Endothelial cell of umbilical vein (primary cell): Measurements from ENCODE around the gene PTPRT. TPM values are rescaled to one million over a fixed set of nuclear protein-coding genes. Genes with fewer than 3 reads are reported as not detected.

Experiments
- BruUV-seq: library from RNA; stranded (reverse); fragments of 400-500 nt; replicated peaks from 2 replicates; lab custom pipeline; 2021; lab: Mats Ljungman, UMichigan
- CTCF ChIA-PET: fragments of 300-600, 350-600 bp; sonication (Branson Sonifier 250); formaldehyde crosslinking; loops from one replicate; lab custom pipeline; 2021; ENCODE audit warnings: antibody characterized with exemption, inconsistent platforms; lab: Charles Lee
- POLR2A ChIA-PET: fragments of 300-600, 350-600 bp; sonication (Branson Sonifier 250); formaldehyde crosslinking; loops from one replicate; lab custom pipeline; 2021; ENCODE audit warnings: antibody characterized with exemption, inconsistent platforms; lab: Charles Lee
- DNase-seq: peaks from one replicate; pipeline ENCODE4 v3.0.0-alpha.2; 2011; ENCODE audit warnings: low read depth, low spot score
- FAIRE-seq: peaks from 2 replicates; lab custom pipeline; 2011; peaks lifted over from hg19 to GRCh38; lab: Jason Lieb, UNC
- H2AFZ ChIP-seq: 2 replicates; pipeline ENCODE4 v1.6.0; 2012; ENCODE audit warnings: low read depth, low read length, control low read depth, inconsistent platforms
- H3K27ac ChIP-seq: 2 replicates; pipeline ENCODE4 v1.5.1; 2011; ENCODE audit warnings: low read depth, mild to moderate bottlenecking, control low read depth, low read length, moderate library complexity; ENCODE audit not compliant: insufficient read depth
- H3K27me3 ChIP-seq, 2 experiments: 2 replicates each; pipeline versions ENCODE4 v1.6.0 to v1.6.1; 2011; ENCODE audit warnings: low read length in 2 of 2, mixed read lengths in 1 of 2; ENCODE audit not compliant: control insufficient read depth in 2 of 2, insufficient read depth in 2 of 2
- H3K36me3 ChIP-seq, 2 experiments: 2 replicates in 1 of 2; 3 replicates in 1 of 2; pipeline ENCODE4 v1.5.1; 2011; ENCODE audit warnings: low read length in 2 of 2, mild to moderate bottlenecking in 1 of 2, moderate library complexity in 1 of 2; ENCODE audit not compliant: control insufficient read depth in 2 of 2, insufficient read depth in 2 of 2; ENCODE audit errors: extremely low read depth in 1 of 2
- H3K4me1 ChIP-seq: 3 replicates; pipeline ENCODE4 v1.5.1; 2011; ENCODE audit warnings: mild to moderate bottlenecking, low read length; ENCODE audit not compliant: control insufficient read depth, insufficient read depth; ENCODE audit errors: extremely low read depth
- H3K4me2 ChIP-seq: 2 replicates; pipeline ENCODE4 v1.6.1; 2011; ENCODE audit warnings: low read length, control low read depth, mixed read lengths; ENCODE audit not compliant: insufficient read depth
- H3K4me3 ChIP-seq, 3 experiments: fragments of 200-600 bp in 1 of 3; sonication (generic), shearing (Covaris generic) in 1 of 3; replicated peaks in 1 of 3; 2 replicates each; pipeline ENCODE4 v1.5.1; 2011 to 2016; ENCODE audit warnings: control low read depth in 3 of 3, low read length in 3 of 3, mild to moderate bottlenecking in 2 of 3, inconsistent platforms in 1 of 3, low read depth in 1 of 3, moderate library complexity in 1 of 3; ENCODE audit not compliant: insufficient read depth in 1 of 3
- H3K79me2 ChIP-seq: 2 replicates; pipeline ENCODE4 v1.6.0; 2012; ENCODE audit warnings: low read length, inconsistent platforms; ENCODE audit not compliant: control insufficient read depth, insufficient read depth
- H3K9ac ChIP-seq: replicated peaks from 2 replicates; pipeline ENCODE3; 2011; ENCODE audit warnings: low read length, control low read depth; ENCODE audit not compliant: insufficient read depth; ENCODE audit errors: extremely low read depth
- H3K9me1 ChIP-seq: replicated peaks from 3 replicates; pipeline ENCODE4 v1.6.0; 2011; ENCODE audit warnings: mild to moderate bottlenecking, low read length; ENCODE audit not compliant: control insufficient read depth, insufficient read depth; ENCODE audit errors: extremely low read depth
- H3K9me3 ChIP-seq: replicated peaks from 2 replicates; pipeline ENCODE4 v1.5.1; 2012; ENCODE audit warnings: low read length, inconsistent platforms; ENCODE audit not compliant: control insufficient read depth, insufficient read depth
- H4K20me1 ChIP-seq: replicated peaks from 2 replicates; pipeline ENCODE3; 2011; ENCODE audit warnings: mild to moderate bottlenecking, low read length; ENCODE audit not compliant: control insufficient read depth, insufficient read depth; ENCODE audit errors: extremely low read depth
- EZH2 ChIP-seq: IDR thresholded peaks from 2 replicates; pipeline ENCODE4 v1.6.1; 2012; ENCODE audit warnings: borderline replicate concordance, low read depth, mild to moderate bottlenecking, moderate library complexity, low read length, inconsistent platforms; ENCODE audit not compliant: severe bottlenecking
- FOS ChIP-seq: IDR thresholded peaks from 2 replicates; pipeline ENCODE4 v1.6.1; 2011; ENCODE audit warnings: mild to moderate bottlenecking, low read length, moderate library complexity, borderline replicate concordance; ENCODE audit not compliant: insufficient read depth
- GATA2 ChIP-seq: IDR thresholded peaks from 2 replicates; pipeline ENCODE4 v1.7.0; 2011; ENCODE audit warnings: low read depth, mild to moderate bottlenecking, moderate library complexity, mixed read lengths, low read length; ENCODE audit not compliant: insufficient read length, insufficient read depth
- JUN ChIP-seq: IDR thresholded peaks from 2 replicates; pipeline ENCODE4 v1.6.1; 2011; ENCODE audit warnings: borderline replicate concordance, low read depth; ENCODE audit not compliant: insufficient read length, insufficient read depth
- MYC ChIP-seq: IDR thresholded peaks from one replicate; pipeline ENCODE4 v1.6.1; 2011; ENCODE audit warnings: mild to moderate bottlenecking, low read depth, low read length
- POLR2A ChIP-seq: IDR thresholded peaks from 2 replicates; pipeline ENCODE4 v1.6.1; 2012; ENCODE audit warnings: low read depth, mild to moderate bottlenecking, control low read depth, low read length
- POLR2AphosphoS5 ChIP-seq: IDR thresholded peaks from 2 replicates; pipeline ENCODE4 v1.6.1; 2012; ENCODE audit warnings: low read depth, mild to moderate bottlenecking, control low read depth, low read length, moderate library complexity; ENCODE audit not compliant: insufficient read depth
- dilution Hi-C: fragments of 300-500 bp; cut with MboI; formaldehyde crosslinking; loops from one replicate; pipeline ENCODE4 v1.15.0; 2019; ENCODE audit warnings: low sequenced_read_pairs; ENCODE audit not compliant: extremely low pct_ligation_motif_present
- intact Hi-C: fragments of 100-400 bp; cut with micrococcal nuclease; formaldehyde crosslinking; loops from one replicate; pipeline ENCODE4 v1.10.0; 2022
- polyA plus RNA-seq, 4 experiments: library from polyadenylated mRNA; depleted of rRNA in 3 of 4; stranded (reverse) in 3 of 4; unstranded in 1 of 4; fragments of >200 nt; gene quantifications; 2 replicates each; pipeline versions ENCODE4 v1.2.1 to v1.2.3, GENCODE V29; 2011 to 2012; ENCODE audit warnings: missing spikeins in 1 of 4
- total RNA-seq: library from RNA; stranded (reverse); gene quantifications from 2 replicates; pipeline ENCODE4 v1.2.3, GENCODE V29; 2021
- TF ChIP-seq, protein P1 (sequence below): IDR thresholded peaks from 2 replicates; pipeline ENCODE4 v1.6.1; 2011; ENCODE audit not compliant: insufficient read depth, insufficient read length
- TF ChIP-seq, protein P2 (sequence below), 2 donors: IDR thresholded peaks; 1 replicate in 1 of 2; 2 replicates in 1 of 2; pipeline ENCODE4 v1.5.1; 2011; ENCODE audit warnings: low read length in 2 of 2, mild to moderate bottlenecking in 2 of 2, moderate library complexity in 2 of 2, control low read depth in 1 of 2, inconsistent platforms in 1 of 2, low read depth in 1 of 2; ENCODE audit not compliant: insufficient read depth in 1 of 2; ENCODE audit errors: extremely low read depth in 1 of 2

PTPRT gene
- total and polyA plus RNA-seq, 2 donors (not counting 3 experiments of a cell fraction or from before 2014, with no cell fraction given): not detected

DNA sequence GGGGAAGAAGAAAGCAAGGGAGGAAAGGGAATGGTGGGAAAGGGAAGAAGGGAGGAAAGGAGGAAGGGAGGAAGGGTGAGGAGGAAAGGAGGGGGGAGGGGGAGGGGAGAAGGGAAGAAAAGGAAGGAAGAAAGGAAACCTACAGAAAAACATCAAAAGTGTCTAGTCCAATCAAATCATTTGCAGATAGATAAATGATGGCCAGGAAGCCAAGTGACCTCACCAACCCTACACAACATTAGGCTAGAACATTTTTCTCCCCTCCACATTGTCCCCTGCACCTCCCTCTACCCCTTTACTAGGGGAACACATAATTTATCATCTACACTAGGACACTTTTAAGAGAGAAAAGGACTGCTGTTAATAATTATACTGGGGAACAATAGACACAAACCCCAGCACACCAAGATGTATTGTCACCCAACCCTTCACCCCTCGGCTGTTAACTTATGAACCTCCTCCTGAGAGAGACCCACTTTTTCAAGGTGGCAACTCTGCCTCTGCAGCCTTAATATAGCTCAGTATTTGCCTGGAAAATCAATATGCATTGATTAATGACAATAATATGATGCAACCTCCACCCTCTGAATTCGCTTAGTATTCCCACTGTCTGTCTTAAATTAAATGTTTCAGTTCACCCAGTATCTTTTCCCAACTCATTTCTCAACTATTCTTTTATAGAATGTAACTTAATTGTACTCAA is 231.2 kb downstream of the PTPRT start:
- H3K9me3 ChIP-seq: peaks cover 7% of the 10 kb centered on the region
- no peaks in the 10 kb centered on the region for H4K20me1 ChIP-seq
- H3K4me1 ChIP-seq: no peaks in the 10 kb centered on the region
- no peak overlapping the region for H2AFZ ChIP-seq
- dilution Hi-C loops (no loop called here), intact Hi-C loops (no loop called here)
- ChIA-PET POLR2A (no interaction called here), CTCF (no interaction called here)
- H3K27ac ChIP-seq: no peak overlapping the region
- no peaks in the 10 kb centered on the region for H3K36me3 ChIP-seq
- H3K9me1 ChIP-seq: no peaks in the 10 kb centered on the region
- no peaks in the 10 kb centered on the region for H3K27me3 ChIP-seq
- H3K4me3 ChIP-seq: no peak overlapping the region
- DNase-seq (no peak), FAIRE-seq (no peak)
- no peak overlapping the region for H3K4me2 ChIP-seq
- no peak overlapping the region for H3K9ac ChIP-seq
- no TSS peak for BruUV-seq
- TF ChIP-seq GATA2 (no peak), EZH2 (no peak), FOS (no peak), MYC (no peak), JUN (no peak), POLR2AphosphoS5 (no peak), POLR2A (no peak)
- TF ChIP-seq, protein P1, sequence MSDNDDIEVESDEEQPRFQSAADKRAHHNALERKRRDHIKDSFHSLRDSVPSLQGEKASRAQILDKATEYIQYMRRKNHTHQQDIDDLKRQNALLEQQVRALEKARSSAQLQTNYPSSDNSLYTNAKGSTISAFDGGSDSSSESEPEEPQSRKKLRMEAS: no peak
- TF ChIP-seq, protein P2, sequence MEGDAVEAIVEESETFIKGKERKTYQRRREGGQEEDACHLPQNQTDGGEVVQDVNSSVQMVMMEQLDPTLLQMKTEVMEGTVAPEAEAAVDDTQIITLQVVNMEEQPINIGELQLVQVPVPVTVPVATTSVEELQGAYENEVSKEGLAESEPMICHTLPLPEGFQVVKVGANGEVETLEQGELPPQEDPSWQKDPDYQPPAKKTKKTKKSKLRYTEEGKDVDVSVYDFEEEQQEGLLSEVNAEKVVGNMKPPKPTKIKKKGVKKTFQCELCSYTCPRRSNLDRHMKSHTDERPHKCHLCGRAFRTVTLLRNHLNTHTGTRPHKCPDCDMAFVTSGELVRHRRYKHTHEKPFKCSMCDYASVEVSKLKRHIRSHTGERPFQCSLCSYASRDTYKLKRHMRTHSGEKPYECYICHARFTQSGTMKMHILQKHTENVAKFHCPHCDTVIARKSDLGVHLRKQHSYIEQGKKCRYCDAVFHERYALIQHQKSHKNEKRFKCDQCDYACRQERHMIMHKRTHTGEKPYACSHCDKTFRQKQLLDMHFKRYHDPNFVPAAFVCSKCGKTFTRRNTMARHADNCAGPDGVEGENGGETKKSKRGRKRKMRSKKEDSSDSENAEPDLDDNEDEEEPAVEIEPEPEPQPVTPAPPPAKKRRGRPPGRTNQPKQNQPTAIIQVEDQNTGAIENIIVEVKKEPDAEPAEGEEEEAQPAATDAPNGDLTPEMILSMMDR (IDR thresholded peaks at IDR 0.05; ENCODE audit: extremely low read depth in 1 of 2, insufficient read depth in 1 of 2, low read depth in 1 of 2, low read length in 2 of 2): no peak
- H3K79me2 ChIP-seq: no peaks in the 10 kb centered on the region
